ENCODE measurements around the gene CEP57L1.

DNA sequence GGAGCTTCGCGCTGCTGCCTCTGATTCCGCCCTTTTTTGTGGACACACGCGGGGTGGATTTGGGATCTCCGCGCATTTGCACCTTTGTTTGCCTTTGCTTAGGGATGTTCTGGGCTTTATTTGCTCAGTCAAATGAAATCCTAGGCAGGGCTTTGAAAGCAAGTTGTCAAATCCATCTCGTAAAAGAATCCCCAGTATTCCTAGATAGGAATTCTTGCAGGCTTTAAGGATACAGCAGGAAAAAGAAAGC lies 453 bp downstream of the CEP57L1 start:
- TF ChIP-seq POLR2AphosphoS2 (IDR thresholded peaks at IDR 0.05; ENCODE audit: low read length) (no peak), EGR1 (conservative IDR thresholded peaks at IDR 0.05) (no peak), CREB1 (IDR thresholded peaks at IDR 0.05) (no peak), CREB1 (CRISPR knock-in tag; IDR thresholded peaks at IDR 0.05) (no peak), HDAC1 (IDR thresholded peaks at IDR 0.05) (no peak), HNRNPUL1 (IDR thresholded peaks at IDR 0.05; ENCODE audit: low read length) (no peak), CHD1 (IDR thresholded peaks at IDR 0.05; ENCODE audit: low read length) (no peak), HDGF (IDR thresholded peaks at IDR 0.05) (no peak), POLR2A (conservative IDR thresholded peaks at IDR 0.05) (no peak), MCM5 (IDR thresholded peaks at IDR 0.05; ENCODE audit: low read depth) (no peak)
- TF ChIP-seq, protein P1, sequence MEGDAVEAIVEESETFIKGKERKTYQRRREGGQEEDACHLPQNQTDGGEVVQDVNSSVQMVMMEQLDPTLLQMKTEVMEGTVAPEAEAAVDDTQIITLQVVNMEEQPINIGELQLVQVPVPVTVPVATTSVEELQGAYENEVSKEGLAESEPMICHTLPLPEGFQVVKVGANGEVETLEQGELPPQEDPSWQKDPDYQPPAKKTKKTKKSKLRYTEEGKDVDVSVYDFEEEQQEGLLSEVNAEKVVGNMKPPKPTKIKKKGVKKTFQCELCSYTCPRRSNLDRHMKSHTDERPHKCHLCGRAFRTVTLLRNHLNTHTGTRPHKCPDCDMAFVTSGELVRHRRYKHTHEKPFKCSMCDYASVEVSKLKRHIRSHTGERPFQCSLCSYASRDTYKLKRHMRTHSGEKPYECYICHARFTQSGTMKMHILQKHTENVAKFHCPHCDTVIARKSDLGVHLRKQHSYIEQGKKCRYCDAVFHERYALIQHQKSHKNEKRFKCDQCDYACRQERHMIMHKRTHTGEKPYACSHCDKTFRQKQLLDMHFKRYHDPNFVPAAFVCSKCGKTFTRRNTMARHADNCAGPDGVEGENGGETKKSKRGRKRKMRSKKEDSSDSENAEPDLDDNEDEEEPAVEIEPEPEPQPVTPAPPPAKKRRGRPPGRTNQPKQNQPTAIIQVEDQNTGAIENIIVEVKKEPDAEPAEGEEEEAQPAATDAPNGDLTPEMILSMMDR (IDR thresholded peaks at IDR 0.05 in 2 of 3, conservative IDR thresholded peaks at IDR 0.05 in 1 of 3; ENCODE audit: insufficient read depth in 2 of 3, low read depth in 1 of 3, low read length in 3 of 3), result no peak
- TF ChIP-seq, protein P2, sequence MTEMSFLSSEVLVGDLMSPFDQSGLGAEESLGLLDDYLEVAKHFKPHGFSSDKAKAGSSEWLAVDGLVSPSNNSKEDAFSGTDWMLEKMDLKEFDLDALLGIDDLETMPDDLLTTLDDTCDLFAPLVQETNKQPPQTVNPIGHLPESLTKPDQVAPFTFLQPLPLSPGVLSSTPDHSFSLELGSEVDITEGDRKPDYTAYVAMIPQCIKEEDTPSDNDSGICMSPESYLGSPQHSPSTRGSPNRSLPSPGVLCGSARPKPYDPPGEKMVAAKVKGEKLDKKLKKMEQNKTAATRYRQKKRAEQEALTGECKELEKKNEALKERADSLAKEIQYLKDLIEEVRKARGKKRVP (CRISPR knock-in tag; IDR thresholded peaks at IDR 0.05), result no peak
- TF ChIP-seq, protein P3, sequence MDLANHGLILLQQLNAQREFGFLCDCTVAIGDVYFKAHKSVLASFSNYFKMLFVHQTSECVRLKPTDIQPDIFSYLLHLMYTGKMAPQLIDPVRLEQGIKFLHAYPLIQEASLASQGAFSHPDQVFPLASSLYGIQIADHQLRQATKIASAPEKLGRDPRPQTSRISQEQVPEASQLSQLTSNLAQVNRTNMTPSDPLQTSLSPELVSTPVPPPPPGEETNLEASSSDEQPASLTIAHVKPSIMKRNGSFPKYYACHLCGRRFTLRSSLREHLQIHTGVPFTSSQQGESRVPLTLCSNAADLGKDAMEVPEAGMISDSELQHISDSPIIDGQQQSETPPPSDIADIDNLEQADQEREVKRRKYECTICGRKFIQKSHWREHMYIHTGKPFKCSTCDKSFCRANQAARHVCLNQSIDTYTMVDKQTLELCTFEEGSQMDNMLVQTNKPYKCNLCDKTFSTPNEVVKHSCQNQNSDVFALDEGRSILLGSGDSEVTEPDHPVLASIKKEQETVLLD (IDR thresholded peaks at IDR 0.05), result no peak
